ENCODE data around the gene SCUBE2.

Gene SCUBE2

DNA sequence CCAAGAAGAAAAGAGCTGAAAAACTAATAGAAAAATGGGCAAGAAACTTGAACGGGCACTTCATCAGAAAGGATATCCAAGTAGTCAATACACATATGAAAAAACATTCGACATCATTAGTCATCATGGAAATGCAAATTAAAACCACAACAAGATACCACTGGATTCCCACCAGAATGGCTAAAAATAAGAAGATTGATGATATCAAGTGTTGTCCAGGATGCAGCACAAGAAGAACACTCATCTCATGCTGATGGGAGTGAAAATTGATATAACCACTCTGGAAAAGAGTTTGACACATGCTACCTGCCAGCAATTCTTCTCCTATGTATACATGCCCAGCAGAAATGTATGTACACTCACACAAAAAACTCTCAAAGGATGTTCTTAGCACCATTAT is 26.9 kb upstream of the SCUBE2 start:
- no CpG with 5 or more reads among the region's 2 CpGs for WGBS (ENCODE audit: extremely low coverage, insufficient coverage, low lambda C conversion rate)
- no peak overlapping the region for H3K56ac ChIP-seq (ENCODE audit: low read length)

DNA sequence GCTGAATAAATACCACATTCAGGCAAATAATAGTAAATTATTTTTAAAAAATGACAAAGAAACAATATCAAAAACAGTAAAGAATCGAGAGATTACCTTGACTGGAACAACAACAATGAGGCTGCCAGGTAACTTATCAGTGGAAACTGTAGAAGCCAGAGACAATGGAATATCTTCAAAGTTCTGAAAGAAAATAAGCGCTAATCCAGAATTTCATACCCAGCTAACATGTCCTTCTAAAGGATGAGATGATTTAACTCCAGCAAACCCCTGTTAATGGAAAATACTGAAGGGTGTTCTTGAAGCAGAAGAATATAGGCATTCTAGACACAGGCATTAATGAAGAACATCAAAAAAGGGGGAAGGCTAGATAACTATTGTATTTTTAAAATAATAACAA is 20.7 kb upstream of the SCUBE2 start:
- H3K36me3 ChIP-seq (ENCODE audit: control insufficient read depth, insufficient read depth, low read length), result no peaks in the 10 kb centered on the region
- no peak overlapping the region for H2BK15ac ChIP-seq (replicated peaks; ENCODE audit: low read depth)
- no peak overlapping the region for H2BK120ac ChIP-seq (ENCODE audit: low read depth, low read length)
- H3K27ac ChIP-seq (ENCODE audit: low read depth, low read length), result no peak overlapping the region
- H3K18ac ChIP-seq (ENCODE audit: low read length), result no peak overlapping the region
- H3K56ac ChIP-seq (ENCODE audit: low read length), result no peak overlapping the region
- H3K4ac ChIP-seq (ENCODE audit: low read depth, low read length), result no peak overlapping the region
- H3K4me2 ChIP-seq (ENCODE audit: low read length), result no peak overlapping the region
- no peak overlapping the region for H2AK5ac ChIP-seq (ENCODE audit: low read length)
- no peaks in the 10 kb centered on the region for H3K4me1 ChIP-seq (ENCODE audit: control insufficient read depth, low read depth, low read length)
- H3K27me3 ChIP-seq (ENCODE audit: insufficient read depth, low read length, poor library complexity), result no peaks in the 10 kb centered on the region
- H3K9ac ChIP-seq (ENCODE audit: low read length), result no peak overlapping the region
- H4K8ac ChIP-seq (ENCODE audit: low read depth, low read length), result no peak overlapping the region
- H3K79me2 ChIP-seq (ENCODE audit: control insufficient read depth, insufficient read depth, low read length), result no peaks in the 10 kb centered on the region
- no peak overlapping the region for H4K5ac ChIP-seq (ENCODE audit: low read length)
- no peak overlapping the region for H3K23ac ChIP-seq (ENCODE audit: low read length)
- no peak for DNase-seq
- H2BK5ac ChIP-seq (ENCODE audit: low read length), result no peak overlapping the region
- no peaks in the 10 kb centered on the region for H3K79me1 ChIP-seq (ENCODE audit: low read length)
- no peak overlapping the region for H3K4me3 ChIP-seq (ENCODE audit: low read length)
- no CpG with 5 or more reads among the region's 2 CpGs for WGBS (ENCODE audit: extremely low coverage, insufficient coverage, low lambda C conversion rate)

More for the DNA sequence above, 26.9 kb upstream of the SCUBE2 start:
- no peak overlapping the region for H4K5ac ChIP-seq (ENCODE audit: low read length)
- no peaks in the 10 kb centered on the region for H3K4me1 ChIP-seq (ENCODE audit: control insufficient read depth, low read depth, low read length)
- H2BK5ac ChIP-seq (ENCODE audit: low read length), result no peak overlapping the region
- H2BK15ac ChIP-seq (replicated peaks; ENCODE audit: low read depth), result no peak overlapping the region
- H3K4me2 ChIP-seq (ENCODE audit: low read length), result no peak overlapping the region
- H3K79me1 ChIP-seq (ENCODE audit: low read length), result no peaks in the 10 kb centered on the region
- no peak overlapping the region for H3K27ac ChIP-seq (ENCODE audit: low read depth, low read length)
- H3K23ac ChIP-seq (ENCODE audit: low read length), result no peak overlapping the region
- H3K27me3 ChIP-seq (ENCODE audit: insufficient read depth, low read length, poor library complexity), result no peaks in the 10 kb centered on the region
- H2BK120ac ChIP-seq (ENCODE audit: low read depth, low read length), result no peak overlapping the region
- H3K36me3 ChIP-seq (ENCODE audit: control insufficient read depth, insufficient read depth, low read length), result no peaks in the 10 kb centered on the region
- H3K79me2 ChIP-seq (ENCODE audit: control insufficient read depth, insufficient read depth, low read length), result no peaks in the 10 kb centered on the region
- no peak for DNase-seq
- no peak overlapping the region for H3K4ac ChIP-seq (ENCODE audit: low read depth, low read length)
- no peak overlapping the region for H3K4me3 ChIP-seq (ENCODE audit: low read length)
- H2AK5ac ChIP-seq (ENCODE audit: low read length), result no peak overlapping the region
- H3K9ac ChIP-seq (ENCODE audit: low read length), result no peak overlapping the region
- no peak overlapping the region for H4K8ac ChIP-seq (ENCODE audit: low read depth, low read length)
- H3K18ac ChIP-seq (ENCODE audit: low read length), result no peak overlapping the region

DNA sequence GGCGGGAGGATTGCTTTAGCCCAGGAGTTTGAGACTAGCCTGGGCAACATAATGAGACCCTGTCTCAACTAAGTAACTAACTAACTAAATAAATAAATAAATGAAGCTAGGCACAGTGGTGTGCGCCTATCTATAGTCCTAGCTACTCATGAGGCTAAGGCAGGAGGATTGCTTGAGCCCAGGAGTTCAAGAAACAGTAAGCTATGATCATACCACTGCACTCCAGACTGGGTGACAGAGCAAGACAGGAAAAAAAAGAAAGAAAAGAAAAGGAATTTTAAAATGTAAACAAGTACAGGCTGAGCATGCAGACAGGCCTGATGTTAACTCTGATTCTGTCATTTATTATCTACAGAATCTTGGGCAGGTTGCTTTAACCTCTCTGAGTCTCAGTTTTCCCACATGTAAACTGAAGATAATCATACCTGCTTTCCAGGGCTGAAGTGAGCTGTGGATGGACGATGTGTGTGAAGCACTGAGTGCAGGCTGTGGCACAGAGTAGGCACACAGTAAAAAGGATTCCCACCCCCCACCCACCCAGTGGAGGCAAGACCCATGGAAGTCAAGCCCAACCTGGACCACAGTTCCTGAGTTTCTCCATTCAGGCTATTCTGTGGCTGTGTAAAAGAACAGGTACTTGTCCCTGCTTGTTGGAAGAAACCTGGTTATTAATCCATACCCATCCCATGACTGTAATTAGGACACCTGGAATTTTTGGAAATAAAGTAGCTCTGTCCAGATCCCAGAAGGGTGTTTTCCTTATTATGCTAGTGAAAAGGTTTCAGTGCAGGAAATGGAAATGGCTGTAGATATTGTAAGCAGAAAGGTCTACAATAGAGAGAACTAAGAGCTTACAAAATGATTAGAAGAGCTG is 18.7 kb upstream of the SCUBE2 start:
- Histone ChIP-seq H3K27ac (ENCODE audit: low read depth, low read length) (no peak overlapping the region), H3K79me1 (ENCODE audit: low read length) (no peaks in the 10 kb centered on the region), H3K56ac (ENCODE audit: low read length) (no peak overlapping the region), H3K9ac (ENCODE audit: low read length) (no peak overlapping the region), H3K79me2 (ENCODE audit: control insufficient read depth, insufficient read depth, low read length) (no peaks in the 10 kb centered on the region), H3K4me1 (ENCODE audit: control insufficient read depth, low read depth, low read length) (no peaks in the 10 kb centered on the region), H2AK5ac (ENCODE audit: low read length) (no peak overlapping the region), H3K18ac (ENCODE audit: low read length) (no peak overlapping the region), H3K4ac (ENCODE audit: low read depth, low read length) (no peak overlapping the region), H3K4me2 (ENCODE audit: low read length) (no peak overlapping the region), H2BK15ac (replicated peaks; ENCODE audit: low read depth) (no peak overlapping the region), H3K23ac (ENCODE audit: low read length) (no peak overlapping the region), H2BK5ac (ENCODE audit: low read length) (no peak overlapping the region), H4K8ac (ENCODE audit: low read depth, low read length) (no peak overlapping the region), H3K27me3 (ENCODE audit: insufficient read depth, low read length, poor library complexity) (no peaks in the 10 kb centered on the region), H4K5ac (ENCODE audit: low read length) (no peak overlapping the region), H2BK120ac (ENCODE audit: low read depth, low read length) (no peak overlapping the region), H3K4me3 (ENCODE audit: low read length) (no peak overlapping the region), H3K36me3 (ENCODE audit: control insufficient read depth, insufficient read depth, low read length) (no peaks in the 10 kb centered on the region)
- no CpG with 5 or more reads among the region's 3 CpGs for WGBS (ENCODE audit: extremely low coverage, insufficient coverage, low lambda C conversion rate)
- no peak for DNase-seq

DNA sequence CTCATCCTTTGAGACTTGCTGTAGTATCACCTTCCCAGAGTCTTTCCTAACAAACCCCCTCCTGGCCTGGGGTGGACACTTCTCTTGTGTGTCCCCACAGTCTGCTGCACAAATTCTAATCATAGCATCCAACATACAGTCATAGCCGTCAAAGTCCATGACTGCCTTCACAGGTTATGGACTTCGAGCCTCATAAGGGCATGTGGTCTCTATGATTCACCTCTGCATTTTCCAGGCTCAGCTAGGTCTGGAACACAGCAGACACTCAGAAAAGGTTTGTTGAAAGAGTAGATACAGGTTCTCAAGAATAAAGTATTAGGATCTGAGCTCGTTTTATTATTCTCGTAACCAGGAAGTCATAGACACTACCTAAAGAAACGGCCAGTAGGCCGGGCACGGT is 13.2 kb upstream of the SCUBE2 start:
- Histone ChIP-seq H3K56ac (ENCODE audit: low read length) (no peak overlapping the region), H3K4ac (ENCODE audit: low read depth, low read length) (no peak overlapping the region), H2BK5ac (ENCODE audit: low read length) (no peak overlapping the region), H2BK120ac (ENCODE audit: low read depth, low read length) (no peak overlapping the region), H3K4me3 (ENCODE audit: low read length) (no peak overlapping the region), H2AK5ac (ENCODE audit: low read length) (no peak overlapping the region), H3K18ac (ENCODE audit: low read length) (no peak overlapping the region), H3K27me3 (ENCODE audit: insufficient read depth, low read length, poor library complexity) (no peaks in the 10 kb centered on the region), H3K9ac (ENCODE audit: low read length) (no peak overlapping the region), H4K5ac (ENCODE audit: low read length) (no peak overlapping the region), H3K4me1 (ENCODE audit: control insufficient read depth, low read depth, low read length) (no peaks in the 10 kb centered on the region), H3K79me1 (ENCODE audit: low read length) (no peaks in the 10 kb centered on the region), H3K23ac (ENCODE audit: low read length) (no peak overlapping the region), H3K79me2 (ENCODE audit: control insufficient read depth, insufficient read depth, low read length) (no peaks in the 10 kb centered on the region), H3K36me3 (ENCODE audit: control insufficient read depth, insufficient read depth, low read length) (no peaks in the 10 kb centered on the region), H4K8ac (ENCODE audit: low read depth, low read length) (no peak overlapping the region), H3K27ac (ENCODE audit: low read depth, low read length) (no peak overlapping the region), H3K4me2 (ENCODE audit: low read length) (no peak overlapping the region), H2BK15ac (replicated peaks; ENCODE audit: low read depth) (no peak overlapping the region)
- no peak for DNase-seq
- no CpG with 5 or more reads among the region's 7 CpGs for WGBS (ENCODE audit: extremely low coverage, insufficient coverage, low lambda C conversion rate)

DNA sequence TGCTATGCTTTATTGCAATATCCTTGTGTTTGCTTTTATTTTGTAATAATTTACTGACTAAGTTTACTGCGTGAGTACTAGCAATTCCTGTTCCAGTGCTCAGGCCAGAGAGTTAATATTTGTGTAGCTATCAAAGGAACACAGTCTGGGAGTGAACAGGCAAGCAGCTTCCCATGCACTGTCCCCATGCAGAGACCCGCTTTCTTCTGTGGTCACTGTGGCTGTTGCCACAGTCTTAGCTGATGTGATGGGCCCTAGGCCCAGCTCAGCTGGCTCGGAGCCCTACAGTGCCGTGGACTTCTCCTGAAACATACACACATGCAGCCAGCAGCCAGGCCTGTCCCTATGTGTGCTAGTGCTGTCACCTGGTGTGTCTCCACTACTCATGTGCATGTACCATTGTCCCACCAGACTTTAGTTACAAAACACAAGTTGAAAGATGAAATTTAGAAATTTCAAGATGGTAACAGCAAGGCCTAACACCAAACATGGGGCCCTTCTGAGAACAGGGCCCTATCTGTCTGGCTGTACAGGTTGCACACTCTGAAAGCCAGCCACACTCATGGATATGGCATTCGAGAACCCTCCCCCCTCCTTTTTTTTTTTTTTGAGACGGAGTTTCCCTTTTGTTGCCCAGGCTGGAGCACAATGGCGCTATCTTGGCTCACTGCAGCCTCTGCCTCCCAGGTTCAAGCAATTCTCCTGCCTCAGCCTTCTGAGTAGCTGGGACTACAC is 12.3 kb upstream of the SCUBE2 start:
- Histone ChIP-seq H4K8ac (ENCODE audit: low read depth, low read length) (no peak overlapping the region), H2AK5ac (ENCODE audit: low read length) (no peak overlapping the region), H3K36me3 (ENCODE audit: control insufficient read depth, insufficient read depth, low read length) (no peaks in the 10 kb centered on the region), H3K79me1 (ENCODE audit: low read length) (no peaks in the 10 kb centered on the region), H4K5ac (ENCODE audit: low read length) (no peak overlapping the region), H2BK15ac (replicated peaks; ENCODE audit: low read depth) (no peak overlapping the region), H3K4me3 (ENCODE audit: low read length) (no peak overlapping the region), H3K79me2 (ENCODE audit: control insufficient read depth, insufficient read depth, low read length) (no peaks in the 10 kb centered on the region), H3K9ac (ENCODE audit: low read length) (no peak overlapping the region), H2BK5ac (ENCODE audit: low read length) (no peak overlapping the region), H3K27ac (ENCODE audit: low read depth, low read length) (no peak overlapping the region), H2BK120ac (ENCODE audit: low read depth, low read length) (no peak overlapping the region), H3K4me2 (ENCODE audit: low read length) (no peak overlapping the region), H3K27me3 (ENCODE audit: insufficient read depth, low read length, poor library complexity) (no peaks in the 10 kb centered on the region), H3K23ac (ENCODE audit: low read length) (no peak overlapping the region), H3K18ac (ENCODE audit: low read length) (no peak overlapping the region), H3K4me1 (ENCODE audit: control insufficient read depth, low read depth, low read length) (no peaks in the 10 kb centered on the region), H3K56ac (ENCODE audit: low read length) (no peak overlapping the region), H3K4ac (ENCODE audit: low read depth, low read length) (no peak overlapping the region)
- no peak for DNase-seq
- WGBS (ENCODE audit: extremely low coverage, insufficient coverage, low lambda C conversion rate), result no CpG with 5 or more reads among the region's 7 CpGs
